ENCODE data around the gene RPS6KA5.
"Not testable (repeated sequence)": the region's sequence is repeated elsewhere in the genome, so short reads cannot be mapped to it uniquely, and the experiment has no call there.

RPS6KA5 gene

GRCh38 chr14:91089958-91090535 is 29.6 kb upstream of the RPS6KA5 start:
- Histone ChIP-seq H3K4me3 (replicated peaks; ENCODE audit: insufficient read depth, low read length) (no peak overlapping the region), H3K27ac (replicated peaks) (no peak overlapping the region), H3K27me3 (ENCODE audit: insufficient read depth, poor library complexity, severe bottlenecking) (no peaks in the 10 kb centered on the region)
- TF ChIP-seq, protein P1, sequence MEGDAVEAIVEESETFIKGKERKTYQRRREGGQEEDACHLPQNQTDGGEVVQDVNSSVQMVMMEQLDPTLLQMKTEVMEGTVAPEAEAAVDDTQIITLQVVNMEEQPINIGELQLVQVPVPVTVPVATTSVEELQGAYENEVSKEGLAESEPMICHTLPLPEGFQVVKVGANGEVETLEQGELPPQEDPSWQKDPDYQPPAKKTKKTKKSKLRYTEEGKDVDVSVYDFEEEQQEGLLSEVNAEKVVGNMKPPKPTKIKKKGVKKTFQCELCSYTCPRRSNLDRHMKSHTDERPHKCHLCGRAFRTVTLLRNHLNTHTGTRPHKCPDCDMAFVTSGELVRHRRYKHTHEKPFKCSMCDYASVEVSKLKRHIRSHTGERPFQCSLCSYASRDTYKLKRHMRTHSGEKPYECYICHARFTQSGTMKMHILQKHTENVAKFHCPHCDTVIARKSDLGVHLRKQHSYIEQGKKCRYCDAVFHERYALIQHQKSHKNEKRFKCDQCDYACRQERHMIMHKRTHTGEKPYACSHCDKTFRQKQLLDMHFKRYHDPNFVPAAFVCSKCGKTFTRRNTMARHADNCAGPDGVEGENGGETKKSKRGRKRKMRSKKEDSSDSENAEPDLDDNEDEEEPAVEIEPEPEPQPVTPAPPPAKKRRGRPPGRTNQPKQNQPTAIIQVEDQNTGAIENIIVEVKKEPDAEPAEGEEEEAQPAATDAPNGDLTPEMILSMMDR (IDR thresholded peaks at IDR 0.05; ENCODE audit: insufficient read depth, low read length) = no peak
- TF ChIP-seq POLR2AphosphoS5 (IDR thresholded peaks at IDR 0.05; ENCODE audit: low read depth) (no peak), GABPA (IDR thresholded peaks at IDR 0.05; ENCODE audit: low read depth) (no peak), SPI1 (IDR thresholded peaks at IDR 0.05; ENCODE audit: borderline replicate concordance, low read depth) (no peak)
- TF ChIP-seq, protein P2, sequence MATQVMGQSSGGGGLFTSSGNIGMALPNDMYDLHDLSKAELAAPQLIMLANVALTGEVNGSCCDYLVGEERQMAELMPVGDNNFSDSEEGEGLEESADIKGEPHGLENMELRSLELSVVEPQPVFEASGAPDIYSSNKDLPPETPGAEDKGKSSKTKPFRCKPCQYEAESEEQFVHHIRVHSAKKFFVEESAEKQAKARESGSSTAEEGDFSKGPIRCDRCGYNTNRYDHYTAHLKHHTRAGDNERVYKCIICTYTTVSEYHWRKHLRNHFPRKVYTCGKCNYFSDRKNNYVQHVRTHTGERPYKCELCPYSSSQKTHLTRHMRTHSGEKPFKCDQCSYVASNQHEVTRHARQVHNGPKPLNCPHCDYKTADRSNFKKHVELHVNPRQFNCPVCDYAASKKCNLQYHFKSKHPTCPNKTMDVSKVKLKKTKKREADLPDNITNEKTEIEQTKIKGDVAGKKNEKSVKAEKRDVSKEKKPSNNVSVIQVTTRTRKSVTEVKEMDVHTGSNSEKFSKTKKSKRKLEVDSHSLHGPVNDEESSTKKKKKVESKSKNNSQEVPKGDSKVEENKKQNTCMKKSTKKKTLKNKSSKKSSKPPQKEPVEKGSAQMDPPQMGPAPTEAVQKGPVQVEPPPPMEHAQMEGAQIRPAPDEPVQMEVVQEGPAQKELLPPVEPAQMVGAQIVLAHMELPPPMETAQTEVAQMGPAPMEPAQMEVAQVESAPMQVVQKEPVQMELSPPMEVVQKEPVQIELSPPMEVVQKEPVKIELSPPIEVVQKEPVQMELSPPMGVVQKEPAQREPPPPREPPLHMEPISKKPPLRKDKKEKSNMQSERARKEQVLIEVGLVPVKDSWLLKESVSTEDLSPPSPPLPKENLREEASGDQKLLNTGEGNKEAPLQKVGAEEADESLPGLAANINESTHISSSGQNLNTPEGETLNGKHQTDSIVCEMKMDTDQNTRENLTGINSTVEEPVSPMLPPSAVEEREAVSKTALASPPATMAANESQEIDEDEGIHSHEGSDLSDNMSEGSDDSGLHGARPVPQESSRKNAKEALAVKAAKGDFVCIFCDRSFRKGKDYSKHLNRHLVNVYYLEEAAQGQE (IDR thresholded peaks at IDR 0.05; ENCODE audit: insufficient replicate concordance, low read depth) = no peak
- DNase-seq (ENCODE audit: low read depth in 1 of 2, low spot score in 1 of 2) = no peak

- DNase-seq (ENCODE audit: low read depth in 1 of 2, low spot score in 1 of 2) = no peak
- no peaks in the 10 kb centered on the region for H3K27me3 ChIP-seq (ENCODE audit: insufficient read depth, poor library complexity, severe bottlenecking)
- TF ChIP-seq, protein P1 (IDR thresholded peaks at IDR 0.05; ENCODE audit: insufficient read depth, low read length) = no peak
- TF ChIP-seq, protein P2 (IDR thresholded peaks at IDR 0.05; ENCODE audit: insufficient replicate concordance, low read depth) = no peak
- TF ChIP-seq GABPA (IDR thresholded peaks at IDR 0.05; ENCODE audit: low read depth) = no peak
- no peak for TF ChIP-seq POLR2AphosphoS5 (IDR thresholded peaks at IDR 0.05; ENCODE audit: low read depth)
- TF ChIP-seq SPI1 (IDR thresholded peaks at IDR 0.05; ENCODE audit: borderline replicate concordance, low read depth) = no peak
- H3K4me3 ChIP-seq (replicated peaks; ENCODE audit: insufficient read depth, low read length) = no peak overlapping the region
- no peak overlapping the region for H3K27ac ChIP-seq (replicated peaks)
These were observed 28.3 kb upstream of the RPS6KA5 start for GRCh38 chr14:91088585-91089235.

DNA sequence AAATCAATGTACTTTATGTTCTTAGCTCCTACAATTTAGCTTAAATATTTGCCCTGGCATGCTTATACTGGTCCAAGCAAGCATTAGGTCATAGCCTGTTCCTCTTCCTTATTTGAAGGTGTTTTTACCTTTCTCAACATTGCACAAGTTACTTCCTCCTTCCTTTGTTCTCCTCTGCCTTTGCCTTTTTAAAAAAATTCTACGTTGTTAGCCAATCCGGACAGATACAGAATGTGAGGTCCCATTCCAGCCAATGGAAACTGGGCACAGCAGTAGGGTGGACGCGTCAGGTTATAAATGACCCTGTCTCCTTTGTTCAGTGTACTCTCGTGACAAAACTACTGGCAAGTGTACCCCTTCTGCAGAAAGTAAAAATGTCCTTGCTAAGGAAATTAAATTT is 27.0 kb upstream of the RPS6KA5 start:
- not testable (repeated sequence) for H3K4me3 ChIP-seq (replicated peaks; ENCODE audit: insufficient read depth, low read length); H3K27ac ChIP-seq (replicated peaks); DNase-seq (ENCODE audit: low read depth in 1 of 2, low spot score in 1 of 2); H3K27me3 ChIP-seq (ENCODE audit: insufficient read depth, poor library complexity, severe bottlenecking)

DNA sequence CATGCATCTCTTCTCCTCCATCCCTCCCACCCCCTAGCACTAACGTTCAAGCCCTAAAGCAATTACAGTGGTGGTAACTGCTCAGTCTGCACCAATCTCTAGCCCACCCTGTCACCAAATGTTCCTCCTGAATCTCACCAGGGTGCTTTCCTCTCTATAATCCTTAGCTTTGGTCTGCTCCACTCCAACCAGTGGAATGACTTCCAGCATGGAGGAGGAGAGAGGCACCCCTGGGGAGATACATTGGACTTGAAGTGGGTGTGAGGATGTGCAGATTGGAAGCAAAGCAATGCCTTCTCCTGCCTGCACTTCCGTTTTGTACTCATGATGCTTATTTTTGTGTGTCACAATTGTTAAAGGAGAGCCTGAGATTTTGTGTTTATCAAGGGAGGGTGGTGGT is 24.1 kb upstream of the RPS6KA5 start:
- DNase-seq (ENCODE audit: low read depth in 1 of 2, low spot score in 1 of 2) = no peak
- no peak overlapping the region for H3K4me3 ChIP-seq (replicated peaks; ENCODE audit: insufficient read depth, low read length)
- TF ChIP-seq, protein P2 (IDR thresholded peaks at IDR 0.05; ENCODE audit: insufficient replicate concordance, low read depth) = no peak
- TF ChIP-seq, protein P1 (IDR thresholded peaks at IDR 0.05; ENCODE audit: insufficient read depth, low read length) = no peak
- TF ChIP-seq POLR2AphosphoS5 (IDR thresholded peaks at IDR 0.05; ENCODE audit: low read depth) (no peak), GABPA (IDR thresholded peaks at IDR 0.05; ENCODE audit: low read depth) (no peak), SPI1 (IDR thresholded peaks at IDR 0.05; ENCODE audit: borderline replicate concordance, low read depth) (no peak)
- H3K27ac ChIP-seq (replicated peaks) = no peak overlapping the region
- no peaks in the 10 kb centered on the region for H3K27me3 ChIP-seq (ENCODE audit: insufficient read depth, poor library complexity, severe bottlenecking)

Measured in HL-60 (cell line).